HG03571 (cell line): ENCODE results near the gene SRA1.
A peak's percentile ranks its signal among the peaks of the same experiment; 100 is the strongest.
"Not testable (repeated sequence)": the region's sequence is repeated elsewhere in the genome, so short reads cannot be mapped to it uniquely, and the experiment has no call there.

Experiments
- ATAC-seq: cut with Tn5 transposase; IDR thresholded peaks from one replicate; pipeline ENCODE4 v1.9.1; 2021; ENCODE audit not compliant: unreplicated experiment

SRA1 gene

DNA sequence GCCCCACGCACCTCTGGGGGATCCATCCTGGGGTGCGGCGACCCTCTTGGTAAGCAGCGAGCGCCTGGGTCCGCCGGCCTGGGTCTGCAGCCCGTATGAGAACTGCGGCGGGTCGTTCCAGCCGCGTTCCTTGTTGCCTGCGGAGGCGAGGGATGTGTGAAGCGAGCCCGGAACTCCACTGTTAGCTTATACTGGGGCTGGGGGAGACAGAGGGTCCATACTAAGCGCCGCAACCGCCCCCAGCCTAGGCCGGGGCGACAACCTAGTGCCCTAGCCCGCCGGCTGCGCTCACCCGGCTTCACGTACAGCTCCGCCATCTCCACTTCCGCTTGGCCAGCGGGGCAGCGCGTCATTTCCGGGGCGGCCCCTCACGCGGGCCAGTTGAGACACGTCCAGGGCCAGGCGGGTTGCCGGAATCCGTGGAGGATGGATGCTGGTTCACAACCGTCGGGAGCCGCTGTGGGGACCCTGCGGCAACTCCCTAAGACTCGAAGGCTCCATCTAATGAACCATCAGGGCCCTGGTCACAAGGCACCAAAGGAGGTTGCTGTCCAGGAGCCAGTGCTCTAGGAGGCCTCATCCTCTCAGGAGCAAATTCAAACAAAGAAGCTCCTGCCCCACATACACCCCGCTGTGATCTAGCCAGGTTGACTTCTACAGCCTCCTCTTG, at the start of gene SRA1:
TSS of gene SRA1 (minus strand) at position 338 of the 670 bp plus-strand sequence. CDS start at position 317, 21 bp downstream.
- peak; percentile 92 for ATAC-seq

DNA sequence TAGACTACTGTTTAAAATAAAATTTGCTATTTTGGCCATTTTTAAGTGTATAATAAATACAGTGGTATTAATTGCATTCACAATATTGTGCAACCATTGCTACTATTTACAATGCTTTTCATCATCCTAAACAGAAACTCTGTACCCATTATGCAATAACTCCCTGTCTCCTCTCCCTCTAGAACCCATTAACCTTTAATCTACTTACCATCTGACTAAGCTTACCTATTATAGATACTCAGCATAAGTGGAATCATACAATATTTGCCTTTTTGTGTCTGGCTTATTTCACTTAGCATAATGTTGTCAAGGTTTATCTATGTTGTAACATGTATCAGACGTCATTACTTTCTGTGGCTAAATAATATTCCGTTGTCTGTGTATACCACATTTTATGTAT, 49.8 kb upstream of the SRA1 start:
- ATAC-seq = no peak

DNA sequence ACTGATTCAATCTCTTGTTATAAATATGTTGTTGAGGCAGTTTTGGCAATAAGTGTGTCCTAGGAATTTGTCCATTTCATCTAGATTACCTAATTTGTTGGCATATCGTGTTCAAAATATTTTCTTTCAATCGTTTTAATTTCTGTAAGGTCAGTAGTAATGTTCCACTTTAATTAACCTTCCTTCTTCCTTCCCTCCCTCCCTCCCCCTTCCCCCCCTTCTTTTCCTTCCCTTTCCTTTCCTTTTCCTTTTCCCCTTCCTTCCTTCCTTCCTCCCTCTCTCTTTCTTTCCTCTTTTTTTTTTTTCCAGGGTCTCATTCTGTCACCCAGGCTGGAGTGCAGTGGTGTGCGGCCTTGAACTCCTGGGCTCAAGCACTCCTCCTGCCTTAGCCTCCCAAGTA, 48.6 kb upstream of the SRA1 start:
- no peak for ATAC-seq

DNA sequence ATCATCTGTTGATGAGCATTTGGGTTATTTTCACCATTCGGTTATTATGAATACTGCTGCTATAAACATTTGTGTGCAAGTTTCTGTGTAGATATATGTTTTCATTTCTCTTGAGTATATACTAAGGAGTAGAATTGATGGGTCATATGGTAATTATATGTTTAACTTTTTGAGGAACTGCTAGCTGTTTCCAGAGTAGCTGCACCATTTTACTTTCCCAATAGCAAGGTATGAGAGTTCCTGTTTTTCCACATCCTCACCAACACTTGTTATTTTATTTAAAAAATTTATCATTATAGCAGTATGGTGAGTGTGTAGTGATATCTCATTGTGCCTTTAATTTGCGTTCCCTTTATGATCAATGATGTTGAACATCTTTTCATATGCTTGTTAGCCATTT, 46.5 kb upstream of the SRA1 start:
- no peak for ATAC-seq

GRCh38 chr5:140603446-140603698, 46.1 kb upstream of the SRA1 start:
- ATAC-seq = not testable (repeated sequence)

- no peak for ATAC-seq
Measured at GRCh38 chr5:140602147-140602546, 44.9 kb upstream of the SRA1 start.

DNA sequence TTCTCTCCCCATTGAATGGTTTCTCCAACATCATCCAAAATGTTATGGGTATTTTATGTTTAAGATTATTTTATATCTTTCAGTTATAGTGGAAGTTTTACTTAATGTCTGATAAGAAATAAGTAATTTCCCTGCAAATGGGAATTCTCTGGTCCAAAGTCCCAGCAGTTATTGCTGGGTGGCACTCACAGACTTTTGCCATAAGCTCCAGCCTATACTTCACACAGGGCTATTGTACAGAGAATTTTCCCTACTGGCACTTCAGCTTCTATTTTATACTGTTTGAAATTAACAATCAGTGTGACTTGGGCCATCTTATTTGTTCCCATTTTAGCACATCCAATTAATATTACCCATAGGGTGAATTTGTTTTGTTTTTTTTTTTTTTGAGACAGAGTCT, 42.8 kb upstream of the SRA1 start:
- no peak for ATAC-seq

GRCh38 chr5:140598836-140599235, 41.6 kb upstream of the SRA1 start:
- ATAC-seq = no peak

DNA sequence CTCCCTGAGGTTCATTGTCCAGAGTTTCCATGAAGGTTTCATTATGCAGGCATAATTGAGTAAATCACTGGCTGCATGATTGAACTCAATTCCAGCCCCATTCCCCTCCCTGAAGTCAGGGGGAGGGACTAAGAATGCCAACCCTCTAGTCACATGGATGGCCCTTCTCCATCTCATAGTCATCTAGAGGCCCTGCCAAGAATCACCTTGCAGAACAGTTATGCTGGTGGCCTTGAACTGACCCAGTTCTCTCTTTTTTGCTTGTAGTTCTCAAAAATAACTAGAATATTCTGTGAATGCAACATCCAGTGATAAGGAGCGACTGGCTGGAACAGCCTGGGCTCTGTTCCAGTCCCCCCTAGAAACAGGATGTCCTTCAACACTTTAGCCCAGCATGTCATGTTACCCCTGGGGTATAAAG, 39.1 kb upstream of the SRA1 start:
- ATAC-seq = no peak

DNA sequence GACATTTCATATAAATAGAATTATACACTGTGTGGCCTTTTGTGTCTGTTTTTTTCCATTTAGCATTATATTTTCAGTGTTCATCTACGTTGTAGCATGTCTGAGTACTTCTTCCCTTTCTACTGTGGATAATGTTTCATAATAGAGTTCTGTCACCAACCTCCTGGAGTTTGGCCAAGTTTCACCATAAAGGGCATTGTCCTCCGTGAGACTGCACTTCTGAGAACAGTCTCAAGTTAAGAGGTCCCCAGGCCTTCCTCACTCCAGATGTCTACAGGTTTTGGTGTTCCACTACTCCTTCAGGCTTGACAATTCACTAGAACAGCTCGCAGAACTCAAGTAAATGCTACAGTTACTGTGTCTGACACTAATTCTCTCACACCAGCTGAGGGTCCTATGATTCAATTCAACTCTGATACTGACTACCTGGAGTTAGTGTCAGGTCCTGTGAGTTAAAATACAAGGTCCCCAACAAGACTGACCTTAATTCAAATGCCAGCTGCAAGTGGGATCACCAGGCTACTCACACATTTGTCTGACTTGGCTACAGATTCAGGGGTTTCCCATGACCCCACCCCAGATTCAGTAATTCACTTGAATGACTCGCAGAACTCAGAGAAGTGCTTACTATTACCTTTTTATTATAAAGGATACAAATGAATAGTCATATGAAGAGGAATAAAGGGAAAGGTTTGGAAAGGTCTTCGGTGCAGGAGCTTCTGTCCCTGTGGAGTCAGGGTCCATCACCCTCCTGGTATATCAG, 38.4 kb upstream of the SRA1 start:
- no peak for ATAC-seq

DNA sequence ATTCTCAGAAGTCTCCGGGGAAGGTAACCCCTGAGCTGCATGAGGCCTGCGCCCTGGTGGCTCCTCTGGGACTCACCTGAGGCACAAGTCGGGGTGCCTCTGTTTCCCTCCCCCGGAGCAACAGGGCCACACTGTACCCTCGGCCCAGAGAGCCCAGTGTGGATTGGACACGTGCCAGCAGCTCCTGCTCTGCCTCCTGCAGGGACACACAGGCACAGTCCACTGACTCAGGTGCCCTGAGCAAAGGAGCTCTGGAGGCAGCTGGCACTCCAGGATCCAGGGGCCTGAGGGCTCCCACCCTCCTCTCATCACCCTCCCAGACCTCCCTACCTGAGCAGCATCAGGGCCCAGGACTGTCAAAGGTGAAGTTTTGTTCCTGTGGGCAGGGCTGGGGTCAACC, 36.9 kb upstream of the SRA1 start:
- ATAC-seq = no peak

- ATAC-seq = not testable (repeated sequence)
Measured at GRCh38 chr5:140593070-140593469, 35.8 kb upstream of the SRA1 start.

GRCh38 chr5:140591747-140592372, 34.6 kb upstream of the SRA1 start:
- no peak for ATAC-seq

DNA sequence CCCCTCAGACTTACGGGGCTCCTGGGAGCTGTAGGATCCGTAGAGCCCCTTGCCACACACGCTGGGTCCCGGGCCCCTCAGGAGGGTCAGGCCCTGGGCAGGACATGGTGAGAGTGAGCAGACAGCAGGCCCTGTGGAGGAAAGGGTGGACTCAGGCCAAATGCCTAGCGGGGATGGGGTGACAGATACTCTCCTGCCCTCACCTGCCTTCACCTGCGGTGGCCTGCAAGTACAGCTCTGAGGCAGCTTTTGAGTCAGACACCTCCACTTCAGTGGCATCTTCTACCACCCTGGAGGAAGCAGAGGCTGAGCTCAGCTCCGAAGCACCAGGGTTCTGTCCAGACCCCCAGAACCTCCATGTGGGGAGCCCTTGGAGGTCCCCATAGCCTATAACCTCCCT, 33.6 kb upstream of the SRA1 start:
- no peak for ATAC-seq

- ATAC-seq = no peak
Measured at GRCh38 chr5:140588311-140589070, 31.2 kb upstream of the SRA1 start.

- ATAC-seq = no peak
Measured at GRCh38 chr5:140587495-140587894, 30.2 kb upstream of the SRA1 start.

DNA sequence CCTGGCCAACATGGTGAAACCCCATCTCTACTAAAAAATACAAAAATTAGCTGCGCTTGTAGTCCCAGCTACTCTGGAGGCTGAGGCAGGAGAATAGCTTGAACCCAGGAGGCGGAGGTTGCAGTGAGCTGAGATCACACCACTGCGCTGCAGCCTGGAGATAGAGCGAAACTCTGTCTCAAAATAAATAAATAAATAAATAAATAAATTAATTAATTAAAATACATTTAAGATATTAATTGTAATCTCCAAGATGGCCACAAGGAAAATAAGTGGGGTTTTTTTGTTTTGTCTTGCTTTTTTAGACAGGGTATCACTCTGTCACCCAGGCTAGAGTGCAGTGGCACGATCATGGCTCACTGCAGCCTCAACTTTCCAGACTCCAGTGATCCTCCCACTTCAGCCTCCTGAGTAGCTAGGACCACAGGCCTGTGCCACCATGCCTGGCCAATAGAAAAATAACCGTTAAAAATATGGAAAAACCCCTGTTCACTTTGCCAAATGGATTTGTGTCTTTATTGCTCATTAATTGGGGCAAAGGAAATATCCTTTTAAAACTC, 22.0 kb upstream of the SRA1 start:
- ATAC-seq = not testable (repeated sequence)

DNA sequence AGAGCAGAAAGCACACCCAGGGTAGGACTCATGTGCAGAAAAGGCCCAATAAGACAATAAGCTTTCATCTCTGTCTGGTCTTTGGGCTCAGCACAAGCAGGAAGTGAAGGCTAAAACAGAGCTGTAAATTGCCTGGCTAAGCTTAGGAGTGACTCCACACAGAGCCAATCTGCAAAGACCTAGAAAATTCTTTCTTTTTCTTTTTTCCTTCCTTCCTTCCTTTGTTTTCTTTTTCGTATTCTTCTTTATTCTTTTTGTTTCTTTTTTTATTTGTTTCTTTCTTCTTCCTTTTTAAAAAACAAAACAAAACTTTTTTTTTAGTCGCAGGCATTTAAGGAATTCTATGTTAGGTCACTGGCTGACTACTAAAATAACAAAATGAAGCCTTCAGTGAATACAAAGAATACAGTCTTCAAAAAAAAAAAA, 19.5 kb upstream of the SRA1 start:
- no peak for ATAC-seq

GRCh38 chr5:140575309-140575708, 18.0 kb upstream of the SRA1 start:
- ATAC-seq = no peak

DNA sequence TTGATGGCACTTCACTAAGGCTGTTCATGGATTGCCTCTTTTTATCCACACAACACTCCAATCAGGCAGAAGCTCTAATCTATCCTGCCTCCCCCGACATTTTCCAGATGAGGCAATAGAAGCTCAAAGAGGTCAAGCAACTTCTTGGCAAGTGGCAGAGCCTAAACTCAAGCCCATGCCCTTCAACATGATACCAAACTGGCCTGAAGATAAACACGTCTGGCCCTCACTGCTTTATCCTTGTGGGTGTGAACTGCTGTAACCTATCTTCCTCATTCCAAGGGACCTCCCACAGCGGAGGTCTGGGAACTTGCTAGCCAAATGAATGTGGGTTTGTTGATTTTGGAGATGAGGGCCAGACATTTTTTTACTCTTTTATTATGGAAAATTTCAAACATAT, 16.9 kb upstream of the SRA1 start:
- no peak for ATAC-seq

- ATAC-seq = no peak
Measured at GRCh38 chr5:140573683-140574082, 16.4 kb upstream of the SRA1 start.
